Keratinocyte (primary cell): ENCODE measurements around the gene SETD4. TPM values are rescaled to one million over a fixed set of nuclear protein-coding genes. Genes with fewer than 3 reads are reported as not detected.
"Not testable (repeated sequence)": the region's sequence is repeated elsewhere in the genome, so short reads cannot be mapped to it uniquely, and the experiment has no call there.

Source experiments
- DNase-seq: peaks from one replicate; pipeline ENCODE4 v3.0.0-alpha.2; 2011; ENCODE audit warnings: low read depth, missing footprints, low spot score
- FAIRE-seq: peaks from 2 replicates; lab custom pipeline; 2011; peaks lifted over from hg19 to GRCh38; lab: Jason Lieb, UNC
- H2AFZ ChIP-seq: 2 replicates; pipeline ENCODE4 v1.6.0; 2012; ENCODE audit warnings: low read length, control low read depth, inconsistent platforms; ENCODE audit not compliant: control insufficient read depth
- H3K27ac ChIP-seq: 2 replicates; pipeline ENCODE4 v1.5.1; 2011; ENCODE audit warnings: low read length; ENCODE audit not compliant: control insufficient read depth, insufficient read depth
- H3K27me3 ChIP-seq: 3 replicates; pipeline ENCODE4 v1.6.0; 2011; ENCODE audit warnings: low read length; ENCODE audit not compliant: control insufficient read depth, insufficient read depth; ENCODE audit errors: extremely low read depth
- H3K36me3 ChIP-seq, 2 experiments: 2 replicates in 1 of 2; 3 replicates in 1 of 2; pipeline ENCODE4 v1.5.1; 2011; ENCODE audit warnings: low read length in 2 of 2, mild to moderate bottlenecking in 1 of 2; ENCODE audit not compliant: control insufficient read depth in 2 of 2, insufficient read depth in 2 of 2; ENCODE audit errors: extremely low read depth in 1 of 2
- H3K4me1 ChIP-seq: 3 replicates; pipeline ENCODE4 v1.5.1; 2011; ENCODE audit warnings: low read length; ENCODE audit not compliant: control insufficient read depth, insufficient read depth; ENCODE audit errors: extremely low read depth
- H3K4me2 ChIP-seq: 3 replicates; pipeline ENCODE4 v1.6.0; 2011; ENCODE audit warnings: low read depth, low read length; ENCODE audit not compliant: control insufficient read depth, insufficient read depth; ENCODE audit errors: extremely low read depth
- H3K4me3 ChIP-seq, 3 experiments: fragments of 200-600 bp in 1 of 3; sonication (generic) in 1 of 3; 2 replicates in 2 of 3; 3 replicates in 1 of 3; pipeline ENCODE4 v1.5.1; 2011 to 2016; ENCODE audit warnings: low read length in 3 of 3, mild to moderate bottlenecking in 3 of 3, control low read depth in 2 of 3, inconsistent platforms in 1 of 3, low read depth in 1 of 3, mixed read lengths in 1 of 3, mixed run types in 1 of 3, moderate library complexity in 1 of 3; ENCODE audit not compliant: control insufficient read depth in 2 of 3, insufficient read depth in 2 of 3; ENCODE audit errors: extremely low read depth in 1 of 3
- H3K79me2 ChIP-seq: 2 replicates; pipeline ENCODE4 v1.6.0; 2012; ENCODE audit warnings: low read length; ENCODE audit not compliant: control insufficient read depth, insufficient read depth
- H3K9ac ChIP-seq: 3 replicates; pipeline ENCODE4 v1.6.0; 2011; ENCODE audit warnings: low read length; ENCODE audit not compliant: control insufficient read depth, insufficient read depth; ENCODE audit errors: extremely low read depth
- H3K9me1 ChIP-seq: 3 replicates; pipeline ENCODE4 v1.6.0; 2011; ENCODE audit warnings: low read length; ENCODE audit not compliant: control insufficient read depth, insufficient read depth; ENCODE audit errors: extremely low read depth
- H3K9me3 ChIP-seq: 2 replicates; pipeline ENCODE4 v1.5.1; 2012; ENCODE audit warnings: low read depth, low read length; ENCODE audit not compliant: control insufficient read depth
- H4K20me1 ChIP-seq: 3 replicates; pipeline ENCODE4 v1.6.0; 2011; ENCODE audit warnings: low read length; ENCODE audit not compliant: control insufficient read depth, insufficient read depth; ENCODE audit errors: extremely low read depth
- CTCF ChIP-seq, 3 experiments: IDR thresholded peaks in 1 of 3; conservative IDR thresholded peaks in 1 of 3; optimal IDR thresholded peaks in 1 of 3; 2 replicates in 2 of 3; 3 replicates in 1 of 3; pipeline versions ENCODE3 to v1.5.1; 2011; ENCODE audit warnings: low read length in 3 of 3, mild to moderate bottlenecking in 3 of 3, moderate library complexity in 2 of 3, control low read depth in 1 of 3, inconsistent platforms in 1 of 3; ENCODE audit not compliant: insufficient read depth in 2 of 3; ENCODE audit errors: extremely low read depth in 1 of 3
- EZH2 ChIP-seq: IDR thresholded peaks from one replicate; pipeline ENCODE4 v1.6.1; 2012; ENCODE audit warnings: inconsistent platforms, mild to moderate bottlenecking, low read length, moderate library complexity
- dilution Hi-C: fragments of 300-500 bp; cut with MboI; formaldehyde crosslinking; loops from one replicate; pipeline ENCODE4 v1.7.0; 2020; ENCODE audit warnings: low sequenced_read_pairs; ENCODE audit not compliant: extremely low pct_ligation_motif_present
- polyA plus RNA-seq, 5 experiments: library from polyadenylated mRNA; depleted of rRNA in 3 of 5; stranded (reverse) in 3 of 5; stranded (forward) in 1 of 5; unstranded in 1 of 5; fragments of >200 nt; gene quantifications; 1 replicate in 1 of 5; 2 replicates in 3 of 5; 3 replicates in 1 of 5; pipeline versions ENCODE4 v1.2.1 to v1.2.3, GENCODE V29; 2011 to 2012; ENCODE audit warnings: missing spikeins in 2 of 5, low read depth in 1 of 5, low replicate concordance in 1 of 5

SETD4 gene
- polyA plus RNA-seq, 1 donor (not counting 4 experiments of a cell fraction or from before 2014, with no cell fraction given) = 16.8 TPM

GRCh38 chr21:36103434-36103833 lies 43.1 kb upstream of the SETD4 start:
- Histone ChIP-seq H3K27me3 (no peaks in the 10 kb centered on the region), H2AFZ (no peak overlapping the region), H3K27ac (no peak overlapping the region), H3K36me3 (no peaks in the 10 kb centered on the region), H3K79me2 (no peaks in the 10 kb centered on the region), H3K9ac (no peak overlapping the region), H3K9me1 (no peaks in the 10 kb centered on the region), H4K20me1 (no peaks in the 10 kb centered on the region), H3K9me3 (no peaks in the 10 kb centered on the region), H3K4me2 (no peak overlapping the region), H3K4me1 (no peaks in the 10 kb centered on the region), H3K4me3 (no peak overlapping the region)
- DNase-seq (no peak), FAIRE-seq (no peak)
- dilution Hi-C loops = no loop called here
- no peak for TF ChIP-seq EZH2
- no peak for TF ChIP-seq CTCF (optimal IDR thresholded peaks at IDR 0.05 in 1 of 3, IDR thresholded peaks at IDR 0.05 in 1 of 3, conservative IDR thresholded peaks at IDR 0.05 in 1 of 3; ENCODE audit: extremely low read depth in 1 of 3, insufficient read depth in 2 of 3, low read length in 3 of 3)

GRCh38 chr21:36100971-36101641 lies 40.8 kb upstream of the SETD4 start:
- Histone ChIP-seq H3K27me3 (no peaks in the 10 kb centered on the region), H3K4me2 (no peak overlapping the region), H4K20me1 (no peaks in the 10 kb centered on the region), H3K9me1 (no peaks in the 10 kb centered on the region), H3K36me3 (no peaks in the 10 kb centered on the region), H3K27ac (no peak overlapping the region), H3K9me3 (no peaks in the 10 kb centered on the region), H3K4me1 (peaks cover 17% of the 10 kb centered on the region), H3K9ac (no peak overlapping the region), H2AFZ (no peak overlapping the region), H3K79me2 (no peaks in the 10 kb centered on the region), H3K4me3 (no peak overlapping the region)
- dilution Hi-C loops = no loop called here
- no peak for DNase-seq
- no peak for FAIRE-seq
- TF ChIP-seq EZH2 (no peak), CTCF (optimal IDR thresholded peaks at IDR 0.05 in 1 of 3, IDR thresholded peaks at IDR 0.05 in 1 of 3, conservative IDR thresholded peaks at IDR 0.05 in 1 of 3; ENCODE audit: extremely low read depth in 1 of 3, insufficient read depth in 2 of 3, low read length in 3 of 3) (no peak)

- H3K4me3 ChIP-seq, H4K20me1 ChIP-seq, DNase-seq, FAIRE-seq, H3K27me3 ChIP-seq, H2AFZ ChIP-seq, H3K9me3 ChIP-seq, H3K4me2 ChIP-seq, H3K9ac ChIP-seq, dilution Hi-C loops, H3K36me3 ChIP-seq, H3K79me2 ChIP-seq, H3K27ac ChIP-seq, H3K9me1 ChIP-seq: not testable (repeated sequence)
- peaks cover 17% of the 10 kb centered on the region for H3K4me1 ChIP-seq
Observed at GRCh38 chr21:36099695-36100211, 39.4 kb upstream of the SETD4 start.
